K562 (cell line): ENCODE data around the gene OSTF1. TPM values are rescaled to one million over a fixed set of nuclear protein-coding genes. Genes with fewer than 3 reads are reported as not detected.

Experiments used
- ATAC-seq: fragments of 200-7000 bp; cut with Tn5 transposase; 3 replicates; pipeline ENCODE4 v1.9.1; 2020; ENCODE audit warnings: moderate library complexity
- BruUV-seq: library from RNA; stranded (reverse); fragments of 400-500 nt; replicated peaks from 2 replicates; lab custom pipeline; 2021; lab: Mats Ljungman, UMichigan
- CTCF ChIA-PET: fragments of 300-600 bp; formaldehyde crosslinking; extraction: SDS; loops from one replicate; lab custom pipeline; 2021; ENCODE audit warnings: low intra/inter-chr PET ratio; lab: Yijun Ruan, JAX
- POLR2A ChIA-PET: fragments of 300-600, 350-650 bp; sonication (Branson Sonifier 250); formaldehyde crosslinking; extraction: SDS; loops from one replicate; lab custom pipeline; 2021; ENCODE audit warnings: antibody characterized with exemption, inconsistent platforms; lab: Yijun Ruan, JAX
- DNase-seq, 4 experiments: peaks; one replicate each; pipeline versions ENCODE4 v3.0.0 to v3.0.0-alpha.2; 2011 to 2018; ENCODE audit warnings: low spot score in 3 of 4, mixed read lengths in 3 of 4; ENCODE audit errors: extremely low read depth in 1 of 4
- FAIRE-seq: peaks from 2 replicates; lab custom pipeline; 2011; peaks lifted over from hg19 to GRCh38; lab: Jason Lieb, UNC
- H2AFZ ChIP-seq: 2 replicates; pipeline ENCODE4 v1.6.0; 2011; ENCODE audit warnings: low read depth, low read length, control low read depth, inconsistent platforms
- H3K27ac ChIP-seq: fragments of 200-600 bp; 3 replicates; pipeline ENCODE4 v1.8.0; 2011; ENCODE audit warnings: low read depth, mild to moderate bottlenecking, control low read depth, inconsistent platforms, low read length, moderate library complexity, mixed read lengths; ENCODE audit errors: extremely low read depth
- H3K27me3 ChIP-seq, 2 experiments: fragments of 300-600 bp in 1 of 2; 2 replicates in 1 of 2; 3 replicates in 1 of 2; pipeline versions ENCODE4 v1.6.0 to v1.8.0; 2011; ENCODE audit warnings: inconsistent platforms in 2 of 2, low read length in 2 of 2, mild to moderate bottlenecking in 1 of 2, mixed read lengths in 1 of 2, moderate library complexity in 1 of 2; ENCODE audit not compliant: control insufficient read depth in 2 of 2, insufficient read depth in 2 of 2
- H3K36me3 ChIP-seq: fragments of 300-600 bp; 3 replicates; pipeline ENCODE4 v1.8.0; 2011; ENCODE audit warnings: mild to moderate bottlenecking, low read length, inconsistent platforms; ENCODE audit not compliant: control insufficient read depth, insufficient read depth
- H3K4me1 ChIP-seq, 2 experiments: fragments of 200-600 bp in 1 of 2; replicated peaks in 1 of 2; 2 replicates in 1 of 2; 3 replicates in 1 of 2; pipeline versions ENCODE4 v1.5.1 to v1.8.0; 2011; ENCODE audit warnings: inconsistent platforms in 2 of 2, low read length in 2 of 2, mild to moderate bottlenecking in 1 of 2, mixed read lengths in 1 of 2, moderate library complexity in 1 of 2; ENCODE audit not compliant: control insufficient read depth in 2 of 2, insufficient read depth in 2 of 2
- H3K4me2 ChIP-seq: 2 replicates; pipeline ENCODE4 v1.6.1; 2011; ENCODE audit warnings: low read length, control low read depth, inconsistent platforms, mixed read lengths; ENCODE audit not compliant: insufficient read depth
- H3K4me3 ChIP-seq: fragments of 200-600 bp; sonication (generic), shearing (Covaris generic); 2 replicates; pipeline ENCODE4 v1.5.1; 2016; ENCODE audit warnings: control low read depth, inconsistent platforms
- H3K79me2 ChIP-seq: fragments of 200-600 bp; 3 replicates; pipeline ENCODE4 v1.8.0; 2011; ENCODE audit warnings: low read length, inconsistent platforms; ENCODE audit not compliant: control insufficient read depth, insufficient read depth
- H3K9ac ChIP-seq, 2 experiments: 2 replicates each; pipeline versions ENCODE4 v1.6.0 to v1.6.1; 2011; ENCODE audit warnings: low read depth in 2 of 2, low read length in 2 of 2, control low read depth in 1 of 2, inconsistent platforms in 1 of 2, mild to moderate bottlenecking in 1 of 2, mixed read lengths in 1 of 2; ENCODE audit not compliant: insufficient read depth in 1 of 2
- H3K9me1 ChIP-seq: one replicate; pipeline ENCODE4 v1.6.0; 2011; ENCODE audit warnings: inconsistent platforms, mild to moderate bottlenecking, low read length, moderate library complexity; ENCODE audit not compliant: control insufficient read depth, insufficient read depth
- H3K9me3 ChIP-seq: replicated peaks from 2 replicates; pipeline ENCODE4 v1.5.1; 2011; ENCODE audit warnings: low read depth, low read length, inconsistent platforms; ENCODE audit not compliant: control insufficient read depth, insufficient read depth
- H4K20me1 ChIP-seq: replicated peaks from 2 replicates; pipeline ENCODE4 v1.6.1; 2011; ENCODE audit warnings: low read length, inconsistent platforms, mixed read lengths; ENCODE audit not compliant: control insufficient read depth, insufficient read depth
- BRF1 ChIP-seq: IDR thresholded peaks from 3 replicates; pipeline ENCODE4 v1.6.1; 2011; ENCODE audit warnings: borderline replicate concordance, mild to moderate bottlenecking; ENCODE audit not compliant: insufficient read length; ENCODE audit errors: extremely low read depth
- CBFA2T2 ChIP-seq: fragments of 450-650 bp; conservative IDR thresholded peaks from 2 replicates; pipeline ENCODE4 v1.6.1; 2017; ENCODE audit warnings: mild to moderate bottlenecking
- HDAC2 ChIP-seq: fragments of 450-650 bp; IDR thresholded peaks from 2 replicates; pipeline ENCODE4 v1.6.1; 2016; ENCODE audit warnings: mild to moderate bottlenecking
- HEY1 ChIP-seq: fragments of 250-450 bp; sonication (Bioruptor Pico); IDR thresholded peaks from 2 replicates; pipeline ENCODE4 v1.5.0; 2020; ENCODE audit warnings: mild to moderate bottlenecking, moderate library complexity, borderline replicate concordance
- MBD2 ChIP-seq: sonication (generic); IDR thresholded peaks from 2 replicates; pipeline ENCODE4 v1.6.1; 2016; ENCODE audit warnings: low read depth, borderline replicate concordance
- POLR2AphosphoS5 ChIP-seq: IDR thresholded peaks from 2 replicates; pipeline ENCODE4 v1.6.1; 2011; ENCODE audit warnings: mild to moderate bottlenecking, low read depth, low read length, moderate library complexity; ENCODE audit not compliant: control insufficient read depth, insufficient read depth
- SAP30 ChIP-seq: fragments of 200-600 bp; sonication (generic); IDR thresholded peaks from 2 replicates; pipeline ENCODE4 v1.6.1; 2012; ENCODE audit warnings: borderline replicate concordance, low read depth, mild to moderate bottlenecking, moderate library complexity, low read length, control low read depth, inconsistent platforms; ENCODE audit not compliant: insufficient read depth, poor library complexity, severe bottlenecking
- SMAD1 ChIP-seq: fragments of 150-350 bp; IDR thresholded peaks from 2 replicates; pipeline ENCODE4 v1.6.1; 2014; ENCODE audit warnings: low read length, low read depth; ENCODE audit not compliant: partially characterized antibody
- TEAD2 ChIP-seq: fragments of 450-650 bp; IDR thresholded peaks from 2 replicates; pipeline ENCODE4 v1.6.1; 2016; ENCODE audit warnings: missing genetic modification characterization, control low read depth, missing compliant biosample characterization
- ZBTB8A ChIP-seq: fragments of 450-650 bp; IDR thresholded peaks from 2 replicates; pipeline ENCODE4 v1.6.1; 2018; ENCODE audit warnings: mild to moderate bottlenecking, moderate library complexity; ENCODE audit not compliant: partially characterized antibody
- ZNF398 ChIP-seq: fragments of 250-450 bp; sonication (Bioruptor Pico); IDR thresholded peaks from 2 replicates; pipeline ENCODE4 v1.8.0; 2021; ENCODE audit warnings: moderate library complexity, mild to moderate bottlenecking, inconsistent platforms
- ZNF780A ChIP-seq: fragments of 250-450 bp; sonication (Bioruptor Pico); IDR thresholded peaks from 2 replicates; pipeline ENCODE4 v1.5.0; 2021; ENCODE audit warnings: mild to moderate bottlenecking
- ZSCAN32 ChIP-seq: fragments of 450-650 bp; formaldehyde crosslinking; IDR thresholded peaks from 2 replicates; pipeline ENCODE4 v1.4.0; 2020; ENCODE audit warnings: mild to moderate bottlenecking, moderate library complexity
- WGBS: fragments of 100-300 bp; shearing (Covaris generic); methylation state at CpG from one replicate; pipeline ENCODE4 v1.1.6; 2016; ENCODE audit warnings: low coverage, mixed read lengths; ENCODE audit not compliant: insufficient coverage; ENCODE audit errors: missing lambda C conversion rate; 5-methylcytosine and 5-hydroxymethylcytosine counted together
- in situ Hi-C: fragments of 300-500 bp; cut with MboI; formaldehyde crosslinking; loops from 4 replicates; pipeline ENCODE4 v1.15.0; 2018; ENCODE audit warnings: inconsistent platforms, mixed read lengths
- intact Hi-C: fragments of 100-400 bp; cut with micrococcal nuclease; formaldehyde crosslinking; loops from 2 replicates; pipeline ENCODE4 v1.14.2; 2022
- polyA plus RNA-seq, 8 experiments: library from polyadenylated mRNA; depleted of rRNA in 4 of 8; stranded (reverse) in 5 of 8; unstranded in 3 of 8; fragments of >200 nt; fragmentation: Nextera tagmentation in 2 of 8; fragmentation: Illumina TruSeq in 1 of 8; extraction: Ambion mirVana in 2 of 8; extraction: Trizol in 1 of 8; gene quantifications; 2 replicates each; pipeline versions ENCODE4 v1.2.1 to v1.2.3, GENCODE V29; 2011 to 2014; ENCODE audit warnings: inconsistent platforms in 1 of 8, missing spikeins in 1 of 8
- total RNA-seq, 7 experiments: library from RNA; depleted of rRNA in 6 of 7; stranded (reverse); fragments of >200 nt in 6 of 7; fragmentation: Illumina TruSeq in 2 of 7; extraction: Trizol in 2 of 7; gene quantifications; 2 replicates each; pipeline versions ENCODE4 v1.2.1 to v1.2.3, GENCODE V29; 2011 to 2021; ENCODE audit warnings: low replicate concordance in 1 of 7
- TF ChIP-seq, protein P1 (sequence below): fragments of 250-450 bp; sonication (Bioruptor Pico); IDR thresholded peaks from 2 replicates; pipeline ENCODE4 v1.5.0; 2021
- TF ChIP-seq, protein P2 (sequence below): sonication (generic); formaldehyde crosslinking; IDR thresholded peaks from 2 replicates; pipeline ENCODE4 v1.8.0; 2022; ENCODE audit warnings: mild to moderate bottlenecking, missing genetic modification reagents

The OSTF1 gene
- total and polyA plus RNA-seq, 9 of the 15 experiments (the other 6 are each of a cell fraction or from before 2014, with no cell fraction given): 15.0 to 37.3 (median 23.0) TPM

- TF ChIP-seq CBFA2T2: peak; percentile 75
- no peak for TF ChIP-seq HEY1 (CRISPR knock-in tag)
- TF ChIP-seq HDAC2: peak; percentile 68
- TF ChIP-seq SAP30: no peak
- TF ChIP-seq, protein P1, sequence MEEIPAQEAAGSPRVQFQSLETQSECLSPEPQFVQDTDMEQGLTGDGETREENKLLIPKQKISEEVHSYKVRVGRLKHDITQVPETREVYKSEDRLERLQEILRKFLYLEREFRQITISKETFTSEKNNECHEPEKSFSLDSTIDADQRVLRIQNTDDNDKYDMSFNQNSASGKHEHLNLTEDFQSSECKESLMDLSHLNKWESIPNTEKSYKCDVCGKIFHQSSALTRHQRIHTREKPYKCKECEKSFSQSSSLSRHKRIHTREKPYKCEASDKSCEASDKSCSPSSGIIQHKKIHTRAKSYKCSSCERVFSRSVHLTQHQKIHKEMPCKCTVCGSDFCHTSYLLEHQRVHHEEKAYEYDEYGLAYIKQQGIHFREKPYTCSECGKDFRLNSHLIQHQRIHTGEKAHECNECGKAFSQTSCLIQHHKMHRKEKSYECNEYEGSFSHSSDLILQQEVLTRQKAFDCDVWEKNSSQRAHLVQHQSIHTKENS (CRISPR knock-in tag): no peak
- TF ChIP-seq ZSCAN32 (CRISPR knock-in tag): no peak
- TF ChIP-seq ZNF780A (CRISPR knock-in tag): no peak
- 0 out of 2 replicates have a peak, but pooled peaks have one; percentile 29 for TF ChIP-seq POLR2AphosphoS5
- TF ChIP-seq SMAD1: no peak
These were observed 37.0 kb upstream of the OSTF1 start (continued) for GRCh38 chr9:75051285-75051684.

- no peaks in the 10 kb centered on the region for H3K27me3 ChIP-seq
- H3K27ac ChIP-seq: no peak overlapping the region
- H3K4me2 ChIP-seq: no peak overlapping the region
- no peak overlapping the region for H3K9ac ChIP-seq
- H3K9me3 ChIP-seq: peaks cover 2% of the 10 kb centered on the region; the same call in 1 of the 2 replicates
- no TSS peak for BruUV-seq
- TF ChIP-seq, protein P2, sequence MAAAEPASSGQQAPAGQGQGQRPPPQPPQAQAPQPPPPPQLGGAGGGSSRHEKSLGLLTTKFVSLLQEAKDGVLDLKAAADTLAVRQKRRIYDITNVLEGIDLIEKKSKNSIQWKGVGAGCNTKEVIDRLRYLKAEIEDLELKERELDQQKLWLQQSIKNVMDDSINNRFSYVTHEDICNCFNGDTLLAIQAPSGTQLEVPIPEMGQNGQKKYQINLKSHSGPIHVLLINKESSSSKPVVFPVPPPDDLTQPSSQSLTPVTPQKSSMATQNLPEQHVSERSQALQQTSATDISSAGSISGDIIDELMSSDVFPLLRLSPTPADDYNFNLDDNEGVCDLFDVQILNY (CRISPR knock-in tag): no peak
- TF ChIP-seq ZBTB8A (no peak), ZNF398 (CRISPR knock-in tag) (no peak), BRF1 (no peak), TEAD2 (no peak), MBD2 (no peak)
- TF ChIP-seq, protein P1 (CRISPR knock-in tag): no peak
- ChIA-PET CTCF (no interaction called here), POLR2A (interaction anchor here (0.6 to 1.1 kb wide), 2 partner anchors 11 to 204 kb away, joined by 3 to 4 read pairs; no protein-coding TSS in a partner anchor)
- peaks cover 0 to 7% of the 10 kb centered on the region in 2 experiments; a peak in 3 of 5 replicates for H3K4me1 ChIP-seq
- no peaks in the 10 kb centered on the region for H4K20me1 ChIP-seq
- DNase-seq: no peak
- no peaks in the 10 kb centered on the region for H3K9me1 ChIP-seq
- 20% methylated on average over 1 of the region's 1 CpG for WGBS
- intact Hi-C loops (no loop called here), in situ Hi-C loops (no loop called here)
- no peak for ATAC-seq
- no peak for FAIRE-seq
- no peak overlapping the region for H2AFZ ChIP-seq
- no peaks in the 10 kb centered on the region for H3K36me3 ChIP-seq
- H3K4me3 ChIP-seq: no peak overlapping the region
- no peaks in the 10 kb centered on the region for H3K79me2 ChIP-seq
These were observed 34.4 kb upstream of the OSTF1 start for GRCh38 chr9:75053869-75054268.
